HCT116 (cell line): ENCODE results near the gene MRPS12. TPM values are rescaled to one million over a fixed set of nuclear protein-coding genes. Genes with fewer than 3 reads are reported as not detected.

Experiments
- ATAC-seq: fragments of 200-7000 bp; cut with Tn5 transposase; 2 replicates; pipeline ENCODE4 v1.9.1; 2020; ENCODE audit warnings: mild to moderate bottlenecking, moderate library complexity
- BruUV-seq: library from RNA; stranded (reverse); fragments of 400-500 nt; replicated peaks from 2 replicates; lab custom pipeline; 2021; lab: Mats Ljungman, UMichigan
- CTCF ChIA-PET: fragments of 300-600 bp; sonication (Branson Sonifier 250); formaldehyde crosslinking; loops from one replicate; lab custom pipeline; 2021; ENCODE audit warnings: antibody characterized with exemption; lab: Charles Lee
- POLR2A ChIA-PET: fragments of 300-600, 350-600 bp; sonication (Branson Sonifier 250); formaldehyde crosslinking; loops from one replicate; lab custom pipeline; 2021; ENCODE audit warnings: antibody characterized with exemption; lab: Charles Lee
- RAD21 ChIA-PET, 2 experiments: fragments of 300-600 bp; sonication (Branson Sonifier 250); formaldehyde crosslinking; loops; one replicate each; lab custom pipeline; 2023; ENCODE audit warnings: low total read pairs in 2 of 2; ENCODE audit not compliant: uncharacterized antibody in 2 of 2, unreplicated experiment in 2 of 2, low non-redundant PET in 1 of 2; lab: Charles Lee
- DNase-seq: peaks from one replicate; pipeline ENCODE4 v3.0.0-alpha.2; 2010; ENCODE audit warnings: low read depth, low spot score
- H2AFZ ChIP-seq: fragments of 200-600 bp; shearing (Covaris generic), sonication (generic); 2 replicates; pipeline ENCODE4 v1.6.1; 2017; ENCODE audit warnings: low read depth, mixed run types, mixed read lengths, antibody characterized with exemption, low read length; ENCODE audit not compliant: poor library complexity, severe bottlenecking
- H3K27ac ChIP-seq: 2 replicates; pipeline ENCODE4 v1.5.1; 2012; ENCODE audit warnings: low read depth, low read length
- H3K27me3 ChIP-seq: fragments of 200-600 bp; sonication (generic); 2 replicates; pipeline ENCODE4 v1.6.1; 2016; ENCODE audit warnings: mixed run types, low read length, mixed read lengths; ENCODE audit not compliant: insufficient read depth
- H3K36me3 ChIP-seq, 2 experiments: fragments of 200-500 bp in 1 of 2; fragments of 200-600 bp in 1 of 2; sonication (Bioruptor generic) in 1 of 2; sonication (generic) in 1 of 2; 2 replicates each; pipeline versions ENCODE4 v1.5.1 to v1.6.1; 2014 to 2016; ENCODE audit warnings: low read length in 2 of 2, inconsistent platforms in 1 of 2, mixed read lengths in 1 of 2, mixed run types in 1 of 2; ENCODE audit not compliant: insufficient read depth in 2 of 2, control insufficient read depth in 1 of 2
- H3K4me1 ChIP-seq, 2 experiments: fragments of 200-600 bp in 1 of 2; sonication (generic) in 1 of 2; 2 replicates each; pipeline versions ENCODE4 v1.5.1 to v1.6.1; 2012 to 2017; ENCODE audit warnings: low read length in 2 of 2, inconsistent platforms in 1 of 2, mild to moderate bottlenecking in 1 of 2, mixed read lengths in 1 of 2, mixed run types in 1 of 2, moderate library complexity in 1 of 2; ENCODE audit not compliant: insufficient read depth in 2 of 2, control insufficient read depth in 1 of 2
- H3K4me2 ChIP-seq: fragments of 200-600 bp; sonication (generic); 2 replicates; pipeline ENCODE4 v1.6.1; 2017; ENCODE audit warnings: mixed run types, low read length, mixed read lengths
- H3K4me3 ChIP-seq, 2 experiments: fragments of 200-600 bp in 1 of 2; sonication (generic) in 1 of 2; replicated peaks in 1 of 2; 2 replicates each; pipeline ENCODE4 v1.5.1; 2011 to 2016; ENCODE audit warnings: low read length in 2 of 2, control low read depth in 1 of 2, low read depth in 1 of 2, mild to moderate bottlenecking in 1 of 2, mixed read lengths in 1 of 2, mixed run types in 1 of 2
- H3K79me2 ChIP-seq: fragments of 200-600 bp; sonication (generic); 2 replicates; pipeline ENCODE4 v1.6.1; 2017; ENCODE audit warnings: mild to moderate bottlenecking, mixed run types, low read length, moderate library complexity, mixed read lengths; ENCODE audit not compliant: insufficient read depth
- H3K9ac ChIP-seq: fragments of 200-600 bp; sonication (generic); 2 replicates; pipeline ENCODE4 v1.6.1; 2016; ENCODE audit warnings: low read length, mixed read lengths
- H3K9me2 ChIP-seq: fragments of 200-600 bp; sonication (generic), shearing (Covaris generic); 2 replicates; pipeline ENCODE4 v1.6.1; 2017; ENCODE audit warnings: mixed run types, mild to moderate bottlenecking, moderate library complexity; ENCODE audit not compliant: insufficient read depth
- H3K9me3 ChIP-seq, 2 experiments: fragments of 200-500 bp in 1 of 2; fragments of 200-600 bp in 1 of 2; sonication (Bioruptor generic) in 1 of 2; sonication (generic) in 1 of 2; 2 replicates each; pipeline ENCODE4 v1.6.1; 2014 to 2017; ENCODE audit warnings: low read length in 2 of 2, mixed read lengths in 2 of 2, inconsistent platforms in 1 of 2, low read depth in 1 of 2, mild to moderate bottlenecking in 1 of 2, mixed run types in 1 of 2, moderate library complexity in 1 of 2; ENCODE audit not compliant: control insufficient read depth in 1 of 2, insufficient read depth in 1 of 2
- H4K20me1 ChIP-seq: fragments of 200-600 bp; sonication (generic), shearing (Covaris generic); 2 replicates; pipeline ENCODE4 v1.6.1; 2017; ENCODE audit warnings: mixed run types, mild to moderate bottlenecking, moderate library complexity; ENCODE audit not compliant: insufficient read depth
- ATF3 ChIP-seq: IDR thresholded peaks from 2 replicates; pipeline ENCODE4 v1.6.1; 2012
- CEBPB ChIP-seq: IDR thresholded peaks from 2 replicates; pipeline ENCODE4 v1.6.1; 2012; ENCODE audit warnings: low read depth
- CTCF ChIP-seq, 3 experiments: fragments of 200-600 bp in 1 of 3; sonication (generic) in 1 of 3; IDR thresholded peaks in 2 of 3; conservative IDR thresholded peaks in 1 of 3; 2 replicates each; pipeline ENCODE4 v1.5.1; 2012 to 2017; ENCODE audit warnings: low read depth in 2 of 3, low read length in 2 of 3, antibody characterized with exemption in 1 of 3, borderline replicate concordance in 1 of 3, control low read depth in 1 of 3, mild to moderate bottlenecking in 1 of 3, mixed read lengths in 1 of 3, mixed run types in 1 of 3, moderate library complexity in 1 of 3; ENCODE audit not compliant: insufficient read depth in 1 of 3
- EGR1 ChIP-seq: IDR thresholded peaks from 2 replicates; pipeline ENCODE4 v1.6.1; 2012; ENCODE audit warnings: low read depth
- EZH2 ChIP-seq: fragments of 200-600 bp; sonication (generic); IDR thresholded peaks from 2 replicates; pipeline ENCODE4 v1.6.1; 2017; ENCODE audit warnings: antibody characterized with exemption, mixed run types
- JUND ChIP-seq: IDR thresholded peaks from 2 replicates; pipeline ENCODE4 v1.6.1; 2012
- MAX ChIP-seq: IDR thresholded peaks from 2 replicates; pipeline ENCODE4 v1.6.1; 2012
- POLR2A ChIP-seq: IDR thresholded peaks from 2 replicates; pipeline ENCODE4 v1.7.0; 2011; ENCODE audit warnings: borderline replicate concordance; ENCODE audit not compliant: insufficient read depth, insufficient read length; ENCODE audit errors: extremely low read depth
- POLR2AphosphoS5 ChIP-seq: IDR thresholded peaks from 2 replicates; pipeline ENCODE4 v1.6.1; 2011; ENCODE audit warnings: mild to moderate bottlenecking, low read depth, low read length, moderate library complexity
- SIN3A ChIP-seq: IDR thresholded peaks from 2 replicates; pipeline ENCODE4 v1.6.1; 2012; ENCODE audit warnings: low read depth
- SP1 ChIP-seq: IDR thresholded peaks from 2 replicates; pipeline ENCODE4 v1.6.1; 2012; ENCODE audit warnings: low read depth
- ZFX ChIP-seq: fragments of 450-650 bp; IDR thresholded peaks from 2 replicates; pipeline ENCODE4 v1.6.1; 2017
- ZNF274 ChIP-seq: fragments of 200-500 bp; sonication (Bioruptor generic); IDR thresholded peaks from 2 replicates; pipeline ENCODE4 v1.6.1; 2014; ENCODE audit warnings: mild to moderate bottlenecking, low read depth, low read length, inconsistent platforms
- intact Hi-C: fragments of 100-400 bp; cut with micrococcal nuclease; formaldehyde crosslinking; loops from 2 replicates; pipeline ENCODE4 v1.10.0; 2022
- total RNA-seq: library from RNA; stranded (reverse); gene quantifications from one replicate; pipeline ENCODE4 v1.2.1, GENCODE V29; 2021; ENCODE audit not compliant: unreplicated experiment

Gene MRPS12
- total RNA-seq, 1 experiment from 2014 or later: 97.7 TPM

- Histone ChIP-seq H3K4me3 (peak within 1 kb of the TSS; percentile 57 to 61), H3K4me2 (peak within 1 kb of the TSS; percentile 75), H3K9me3 (no peaks in the 10 kb centered on the region; a peak in 1 of 4 replicates), H3K27ac (peak within 1 kb of the TSS; percentile 61), H3K27me3 (no peaks in the 10 kb centered on the region), H4K20me1 (no peaks in the 10 kb centered on the region), H3K36me3 (no peaks in the 10 kb centered on the region), H3K4me1 (peaks cover 8 to 21% of the 10 kb centered on the region in 2 experiments; a peak in 3 of 4 replicates), H3K79me2 (peaks cover 16% of the 10 kb centered on the region), H2AFZ (peak within 1 kb of the TSS; percentile 60), H3K9me2 (no peaks in the 10 kb centered on the region), H3K9ac (peak within 1 kb of the TSS; percentile 68)
- no peak for DNase-seq
- ChIA-PET RAD21 (no interaction called here), POLR2A (interaction anchor here (0.8 to 1.1 kb wide), 2 partner anchors 56 to 153 kb away, joined by 3 to 5 read pairs; no protein-coding TSS in a partner anchor), CTCF (interaction anchor here (1.0 to 1.5 kb wide), 6 partner anchors 13 to 63 kb away, joined by 3 to 7 read pairs (median 4); no protein-coding TSS in a partner anchor)
- TF ChIP-seq POLR2AphosphoS5 (0 out of 2 replicates have a peak, but pooled peaks have one; percentile 14), CTCF (IDR thresholded peaks at IDR 0.05 in 2 of 3, conservative IDR thresholded peaks at IDR 0.05 in 1 of 3; ENCODE audit: borderline replicate concordance in 1 of 3, insufficient read depth in 1 of 3, low read depth in 2 of 3, low read length in 2 of 3) (no peak), CEBPB (no peak), JUND (no peak), ATF3 (no peak), SIN3A (no peak; the same call in 1 of the 2 replicates), EGR1 (0 out of 2 replicates have a peak, but pooled peaks have one; percentile 41), POLR2A (no peak), ZFX (peak; percentile 82), MAX (peak; percentile 77), SP1 (no peak), ZNF274 (no peak), EZH2 (no peak)
- BruUV-seq: TSS peak; percentile 72
- peak; percentile 83 for ATAC-seq
- intact Hi-C loops: no loop called here
Measured at GRCh38 chr19:38975214-38975860, 44.6 kb downstream of the MRPS12 start, which contains the start of gene FBXO17. Gene FBXO17, minus strand, starts transcription at chr19:38975742. Its CDS starts 25,423 bp downstream, at chr19:38950319.
